ENCODE measurements around the gene LMTK3. TPM values are rescaled to one million over a fixed set of nuclear protein-coding genes. Genes with fewer than 3 reads are reported as not detected.

LMTK3 gene
- polyA plus RNA-seq, 3 donors from 2014 or later: not detected

- H3K36me3 Mint-ChIP-seq: peaks cover 0 to 16% (median 4%) of the 10 kb centered on the region in 3 donors
- no peak overlapping the region for H3K4me3 Mint-ChIP-seq
- H3K27me3 Mint-ChIP-seq (ENCODE audit: low read depth in 3 of 3): peaks cover 2 to 10% (median 4%) of the 10 kb centered on the region in 3 donors
- peak overlapping the region in 3 of 6 donors; percentile 34 to 49 (median 35) for H3K27ac Mint-ChIP-seq
- no peaks in the 10 kb centered on the region for H3K9me3 Mint-ChIP-seq
- H3K4me1 Mint-ChIP-seq: peaks cover 29 to 33% of the 10 kb centered on the region in 2 donors
- no peak for DNase-seq
These were observed 38.3 kb downstream of the LMTK3 start for GRCh38 chr19:48473161-48473966.

GRCh38 chr19:48471836-48472235 lies 39.8 kb downstream of the LMTK3 start:
- peaks cover 30 to 35% of the 10 kb centered on the region in 2 donors for H3K4me1 Mint-ChIP-seq
- H3K36me3 Mint-ChIP-seq: peaks cover 0 to 16% (median 4%) of the 10 kb centered on the region in 3 donors
- no peak overlapping the region for H3K4me3 Mint-ChIP-seq
- peaks cover 2 to 13% (median 4%) of the 10 kb centered on the region in 3 donors for H3K27me3 Mint-ChIP-seq (ENCODE audit: low read depth in 3 of 3)
- H3K9me3 Mint-ChIP-seq: no peaks in the 10 kb centered on the region
- no peak for DNase-seq
- no peak overlapping the region for H3K27ac Mint-ChIP-seq

DNA sequence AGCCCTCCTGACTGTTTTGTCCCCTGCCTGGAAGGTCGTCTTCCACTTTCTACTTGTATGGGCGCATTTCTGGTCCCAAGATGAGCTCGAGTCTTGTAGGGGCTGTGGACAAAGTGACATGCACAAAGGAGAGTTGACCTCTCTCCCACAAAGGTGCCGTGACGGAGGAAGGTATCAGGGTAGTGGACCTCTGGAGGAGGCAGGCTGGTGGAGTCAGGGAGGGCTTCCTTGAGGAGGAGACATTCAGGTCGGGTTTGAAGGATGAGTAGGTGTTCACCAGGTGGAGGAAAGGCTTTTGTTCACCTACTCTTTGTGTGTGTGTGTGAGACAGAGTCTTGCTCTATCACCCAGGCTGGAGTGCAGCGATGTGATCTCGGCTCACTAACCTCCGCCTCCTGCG lies 40.8 kb downstream of the LMTK3 start:
- peaks cover 0 to 16% (median 4%) of the 10 kb centered on the region in 3 donors for H3K36me3 Mint-ChIP-seq
- peak overlapping the region in 5 of 6 donors; percentile 3 to 83 (median 66) for H3K27ac Mint-ChIP-seq
- DNase-seq: no peak

GRCh38 chr19:48469934-48470680 lies 41.5 kb downstream of the LMTK3 start:
- peak overlapping the region in 5 of 6 donors; percentile 3 to 76 (median 73) for H3K27ac Mint-ChIP-seq
- peaks cover 30 to 35% of the 10 kb centered on the region in 2 donors for H3K4me1 Mint-ChIP-seq
- peak overlapping the region; percentile 87 to 95 (median 94) for H3K4me3 Mint-ChIP-seq
- peaks cover 2 to 13% (median 6%) of the 10 kb centered on the region in 3 donors for H3K27me3 Mint-ChIP-seq (ENCODE audit: low read depth in 3 of 3)
- H3K9me3 Mint-ChIP-seq: no peaks in the 10 kb centered on the region
- DNase-seq: no peak
- H3K36me3 Mint-ChIP-seq: peaks cover 0 to 12% (median 4%) of the 10 kb centered on the region in 3 donors

More for the DNA sequence above, 40.8 kb downstream of the LMTK3 start:
- peak overlapping the region; percentile 54 to 94 (median 64) for H3K4me3 Mint-ChIP-seq
- peaks cover 30 to 35% of the 10 kb centered on the region in 2 donors for H3K4me1 Mint-ChIP-seq
- no peaks in the 10 kb centered on the region for H3K9me3 Mint-ChIP-seq
- peaks cover 2 to 13% (median 6%) of the 10 kb centered on the region in 3 donors for H3K27me3 Mint-ChIP-seq (ENCODE audit: low read depth in 3 of 3)

DNA sequence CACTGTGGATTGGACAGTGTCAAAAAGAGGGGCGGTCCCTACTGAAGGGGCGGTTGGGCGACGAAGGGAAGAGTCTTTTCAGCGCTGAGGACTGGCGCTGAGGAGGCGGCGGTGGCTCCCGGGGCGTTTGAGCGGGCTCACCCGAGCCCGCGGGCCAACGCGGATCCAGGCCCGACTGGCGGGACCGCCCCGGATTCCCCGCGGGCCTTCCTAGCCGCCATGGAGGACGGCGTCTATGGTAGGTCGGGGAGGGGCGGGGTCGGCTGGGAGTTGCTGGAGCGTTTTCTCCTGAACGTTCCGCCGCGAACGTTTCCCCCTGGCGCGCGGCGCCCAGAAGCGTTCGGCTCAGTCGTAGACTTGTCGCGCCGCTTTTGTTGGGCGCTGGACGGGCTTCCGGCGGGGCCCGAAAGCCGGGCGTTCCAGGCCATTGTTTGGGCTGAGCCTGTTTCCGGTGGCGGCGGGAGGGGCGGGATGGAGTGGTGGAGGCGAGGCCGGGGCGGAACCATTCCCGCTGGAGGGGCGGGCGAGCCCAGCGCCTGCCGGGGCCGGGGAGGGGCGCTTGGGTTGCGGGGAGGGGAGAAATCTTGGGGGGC lies 42.2 kb downstream of the LMTK3 start, which contains the start of gene CYTH2:
Gene CYTH2 (plus strand): TSS at position 81 of the 593 bp plus-strand sequence. CDS start 139 bp downstream, at position 220.
- H3K36me3 Mint-ChIP-seq: peaks cover 0 to 10% (median 2%) of the 10 kb centered on the region in 3 donors
- peaks cover 2 to 13% (median 8%) of the 10 kb centered on the region in 3 donors for H3K27me3 Mint-ChIP-seq (ENCODE audit: low read depth in 3 of 3)
- peak in 2 of 3 donors; percentile 50 to 63 for DNase-seq
- no peaks in the 10 kb centered on the region for H3K9me3 Mint-ChIP-seq
- H3K4me3 Mint-ChIP-seq: peak within 1 kb of the TSS; percentile 87 to 95 (median 94)
- peaks cover 26 to 33% of the 10 kb centered on the region in 2 donors for H3K4me1 Mint-ChIP-seq
- H3K27ac Mint-ChIP-seq: peak within 1 kb of the TSS; percentile 75 to 95 (median 88)

DNA sequence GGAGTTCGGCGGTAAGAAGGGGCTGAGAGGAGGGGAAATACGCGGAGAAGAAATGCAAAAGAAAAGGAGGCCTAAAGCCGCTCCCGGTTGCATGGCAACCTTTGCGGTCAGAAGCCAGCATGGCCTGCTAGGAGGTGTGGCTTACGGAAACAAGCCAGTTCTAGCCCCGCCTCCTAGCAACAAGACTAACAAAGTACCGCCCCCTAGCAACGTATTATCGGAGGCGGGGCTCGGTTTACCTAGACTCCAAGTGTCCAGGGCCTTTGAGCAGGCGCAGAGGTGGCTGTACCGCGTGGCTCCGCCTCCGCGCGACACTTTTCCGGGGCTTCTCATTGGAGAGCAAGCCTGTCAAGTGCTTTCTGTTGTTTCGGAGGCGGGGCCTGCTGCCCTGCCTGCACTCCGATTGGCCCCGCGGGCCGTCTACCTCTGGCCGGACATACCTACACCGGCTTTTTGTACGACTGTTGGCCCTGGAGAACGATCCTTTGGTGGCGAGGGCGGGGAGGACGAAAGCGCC lies 42.8 kb downstream of the LMTK3 start:
- peaks cover 0 to 8% (median 0%) of the 10 kb centered on the region in 3 donors for H3K36me3 Mint-ChIP-seq
- peaks cover 21 to 28% of the 10 kb centered on the region in 2 donors for H3K4me1 Mint-ChIP-seq
- peaks cover 2 to 13% (median 8%) of the 10 kb centered on the region in 3 donors for H3K27me3 Mint-ChIP-seq (ENCODE audit: low read depth in 3 of 3)
- peak; percentile 100 for DNase-seq
- no peaks in the 10 kb centered on the region for H3K9me3 Mint-ChIP-seq
- H3K27ac Mint-ChIP-seq: peak overlapping the region; percentile 70 to 95 (median 88)
- peak overlapping the region; percentile 87 to 95 (median 94) for H3K4me3 Mint-ChIP-seq

- Mint-ChIP-seq H3K27me3 (ENCODE audit: low read depth in 3 of 3) (peaks cover 2 to 12% (median 8%) of the 10 kb centered on the region in 3 donors), H3K36me3 (peaks cover 0 to 4% (median 4%) of the 10 kb centered on the region in 3 donors), H3K4me1 (peaks cover 20 to 21% of the 10 kb centered on the region in 2 donors), H3K4me3 (no peak overlapping the region), H3K27ac (no peak overlapping the region), H3K9me3 (no peaks in the 10 kb centered on the region)
- DNase-seq: no peak
These were observed 44.9 kb downstream of the LMTK3 start for GRCh38 chr19:48466561-48467325.

- DNase-seq: no peak
These were observed 46.4 kb downstream of the LMTK3 start for GRCh38 chr19:48465215-48465614.

DNA sequence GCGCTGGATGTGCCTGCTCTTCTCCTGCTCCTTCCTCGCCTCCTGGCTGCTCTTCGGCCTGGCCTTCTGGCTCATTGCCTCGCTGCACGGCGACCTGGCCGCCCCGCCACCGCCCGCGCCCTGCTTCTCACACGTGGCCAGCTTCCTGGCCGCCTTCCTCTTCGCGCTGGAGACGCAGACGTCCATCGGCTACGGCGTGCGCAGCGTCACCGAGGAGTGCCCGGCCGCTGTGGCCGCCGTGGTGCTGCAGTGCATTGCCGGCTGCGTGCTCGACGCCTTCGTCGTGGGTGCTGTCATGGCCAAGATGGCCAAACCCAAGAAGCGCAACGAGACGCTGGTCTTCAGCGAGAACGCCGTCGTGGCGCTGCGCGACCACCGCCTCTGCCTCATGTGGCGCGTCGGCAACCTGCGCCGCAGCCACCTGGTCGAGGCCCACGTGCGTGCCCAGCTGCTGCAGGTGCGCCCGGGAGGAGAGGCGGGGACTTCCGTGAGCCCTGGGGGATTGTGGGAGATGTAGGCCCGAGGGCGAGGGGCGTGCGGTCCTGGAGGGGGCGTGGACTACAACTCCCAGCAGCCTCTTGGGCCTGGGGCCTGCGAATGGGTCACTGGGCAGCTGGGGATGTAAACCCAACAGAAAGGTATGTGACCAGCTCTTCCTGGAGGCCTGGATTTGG lies 49.5 kb downstream of the LMTK3 start:
- H3K36me3 Mint-ChIP-seq: peaks cover 0 to 4% (median 3%) of the 10 kb centered on the region in 3 donors
- H3K9me3 Mint-ChIP-seq: no peaks in the 10 kb centered on the region
- H3K27ac Mint-ChIP-seq: no peak overlapping the region
- no peak for DNase-seq
- H3K4me1 Mint-ChIP-seq: no peaks in the 10 kb centered on the region
- peaks cover 1 to 5% (median 2%) of the 10 kb centered on the region in 3 donors for H3K27me3 Mint-ChIP-seq (ENCODE audit: low read depth in 3 of 3)
- no peak overlapping the region for H3K4me3 Mint-ChIP-seq

More at GRCh38 chr19:48465215-48465614, 46.4 kb downstream of the LMTK3 start:
- H3K27ac Mint-ChIP-seq: no peak overlapping the region
- peaks cover 0 to 4% (median 0%) of the 10 kb centered on the region in 3 donors for H3K36me3 Mint-ChIP-seq
- no peak overlapping the region for H3K4me3 Mint-ChIP-seq
- no peaks in the 10 kb centered on the region for H3K9me3 Mint-ChIP-seq
- H3K4me1 Mint-ChIP-seq: peaks cover 13 to 15% of the 10 kb centered on the region in 2 donors
- H3K27me3 Mint-ChIP-seq (ENCODE audit: low read depth in 3 of 3): peaks cover 4 to 12% (median 8%) of the 10 kb centered on the region in 3 donors

DNA sequence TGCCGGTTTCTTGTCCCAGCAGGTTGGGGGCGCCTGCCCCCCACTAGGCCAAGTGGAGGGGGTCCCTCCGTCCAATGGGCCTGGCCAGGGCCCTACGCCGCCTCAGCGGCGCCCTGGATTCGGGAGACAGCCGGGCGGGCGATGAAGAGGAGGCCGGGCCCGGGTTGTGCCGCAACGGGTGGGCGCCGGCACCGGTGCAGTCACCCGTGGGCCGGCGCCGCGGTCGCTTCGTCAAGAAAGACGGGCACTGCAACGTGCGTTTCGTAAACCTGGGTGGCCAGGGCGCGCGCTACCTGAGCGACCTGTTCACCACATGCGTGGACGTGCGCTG lies 50.0 kb downstream of the LMTK3 start:
- Mint-ChIP-seq H3K4me1 (no peaks in the 10 kb centered on the region), H3K27ac (no peak overlapping the region), H3K36me3 (peaks cover 0 to 4% (median 3%) of the 10 kb centered on the region in 3 donors), H3K9me3 (no peaks in the 10 kb centered on the region), H3K4me3 (no peak overlapping the region), H3K27me3 (ENCODE audit: low read depth in 3 of 3) (peaks cover 1 to 3% (median 2%) of the 10 kb centered on the region in 3 donors)
- DNase-seq: no peak

DNA sequence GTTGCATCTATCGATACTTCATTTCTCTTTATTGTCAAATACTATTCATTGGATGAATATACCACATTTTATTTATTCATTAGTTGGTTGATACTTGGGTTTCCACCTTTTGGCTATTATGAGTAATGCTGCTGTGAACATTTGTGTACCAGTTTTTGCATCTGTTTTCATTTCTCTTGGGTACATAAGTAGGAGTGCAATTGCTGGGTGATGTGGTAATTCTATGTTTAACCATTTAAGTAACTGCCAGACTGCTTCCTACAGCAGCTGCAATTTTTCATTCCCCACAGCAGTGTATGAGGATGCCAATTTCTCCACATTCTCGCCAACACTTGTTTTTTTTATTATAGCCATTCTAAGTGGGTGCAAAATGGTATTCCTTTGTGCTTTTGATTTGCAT lies 53.6 kb downstream of the LMTK3 start:
- H3K36me3 Mint-ChIP-seq: peaks cover 0 to 10% (median 7%) of the 10 kb centered on the region in 3 donors
- H3K4me3 Mint-ChIP-seq: no peak overlapping the region
- no peak overlapping the region for H3K27ac Mint-ChIP-seq
- H3K27me3 Mint-ChIP-seq (ENCODE audit: low read depth in 3 of 3): peaks cover 0 to 2% (median 1%) of the 10 kb centered on the region in 3 donors
- no peak for DNase-seq
- no peaks in the 10 kb centered on the region for H3K9me3 Mint-ChIP-seq
- H3K4me1 Mint-ChIP-seq: peaks cover 3 to 9% of the 10 kb centered on the region in 2 donors

GRCh38 chr19:48456864-48457263 lies 54.8 kb downstream of the LMTK3 start:
- Mint-ChIP-seq H3K9me3 (no peaks in the 10 kb centered on the region), H3K36me3 (peaks cover 0 to 16% (median 7%) of the 10 kb centered on the region in 3 donors), H3K27ac (no peak overlapping the region), H3K27me3 (ENCODE audit: low read depth in 3 of 3) (peaks cover under 1 to 2% (median 2%) of the 10 kb centered on the region in 3 donors), H3K4me1 (peaks cover 3 to 9% of the 10 kb centered on the region in 2 donors), H3K4me3 (no peak overlapping the region)
- DNase-seq: no peak

Data from immature natural killer cell (primary cell).